Neutrophil (primary cell): ENCODE measurements around the gene ITIH5.

Experiments
- H3K27ac ChIP-seq: fragments of 200-600 bp; sonication (generic); 2 replicates; pipeline ENCODE4 v1.5.1; 2016; ENCODE audit warnings: mild to moderate bottlenecking, moderate library complexity
- H3K27me3 ChIP-seq: fragments of 200-600 bp; sonication (generic); 2 replicates; pipeline ENCODE4 v1.6.0; 2016; ENCODE audit warnings: mild to moderate bottlenecking
- H3K36me3 ChIP-seq: fragments of 200-600 bp; sonication (generic); 2 replicates; pipeline ENCODE4 v1.5.1; 2017
- H3K4me1 ChIP-seq, 2 experiments: fragments of 200-600 bp in 1 of 2; sonication (generic) in 1 of 2; 1 replicate in 1 of 2; 2 replicates in 1 of 2; pipeline versions ENCODE4 v1.5.1 to v1.6.1; 2013 to 2016; ENCODE audit warnings: low read depth in 1 of 2, low read length in 1 of 2, mild to moderate bottlenecking in 1 of 2, moderate library complexity in 1 of 2; ENCODE audit not compliant: control insufficient read depth in 1 of 2, insufficient read depth in 1 of 2
- H3K4me3 ChIP-seq, 2 experiments: fragments of 200-600 bp in 1 of 2; sonication (generic) in 1 of 2; 1 replicate in 1 of 2; 2 replicates in 1 of 2; pipeline ENCODE4 v1.5.1; 2013 to 2016; ENCODE audit warnings: low read depth in 1 of 2, low read length in 1 of 2, mild to moderate bottlenecking in 1 of 2, moderate library complexity in 1 of 2
- H3K9me3 ChIP-seq: fragments of 200-600 bp; sonication (generic); 2 replicates; pipeline ENCODE4 v1.5.1; 2016
- TF ChIP-seq, protein P1 (sequence below): fragments of 200-600 bp; sonication (generic); IDR thresholded peaks from 2 replicates; pipeline ENCODE4 v1.5.1; 2016; ENCODE audit warnings: antibody characterized with exemption

The ITIH5 gene

GRCh38 chr10:7546385-7546967, 120.3 kb downstream of the ITIH5 start:
- Histone ChIP-seq H3K36me3 (no peaks in the 10 kb centered on the region), H3K27me3 (no peaks in the 10 kb centered on the region), H3K4me3 (no peak overlapping the region), H3K9me3 (no peaks in the 10 kb centered on the region), H3K4me1 (no peaks in the 10 kb centered on the region), H3K27ac (no peak overlapping the region)
- TF ChIP-seq, protein P1, sequence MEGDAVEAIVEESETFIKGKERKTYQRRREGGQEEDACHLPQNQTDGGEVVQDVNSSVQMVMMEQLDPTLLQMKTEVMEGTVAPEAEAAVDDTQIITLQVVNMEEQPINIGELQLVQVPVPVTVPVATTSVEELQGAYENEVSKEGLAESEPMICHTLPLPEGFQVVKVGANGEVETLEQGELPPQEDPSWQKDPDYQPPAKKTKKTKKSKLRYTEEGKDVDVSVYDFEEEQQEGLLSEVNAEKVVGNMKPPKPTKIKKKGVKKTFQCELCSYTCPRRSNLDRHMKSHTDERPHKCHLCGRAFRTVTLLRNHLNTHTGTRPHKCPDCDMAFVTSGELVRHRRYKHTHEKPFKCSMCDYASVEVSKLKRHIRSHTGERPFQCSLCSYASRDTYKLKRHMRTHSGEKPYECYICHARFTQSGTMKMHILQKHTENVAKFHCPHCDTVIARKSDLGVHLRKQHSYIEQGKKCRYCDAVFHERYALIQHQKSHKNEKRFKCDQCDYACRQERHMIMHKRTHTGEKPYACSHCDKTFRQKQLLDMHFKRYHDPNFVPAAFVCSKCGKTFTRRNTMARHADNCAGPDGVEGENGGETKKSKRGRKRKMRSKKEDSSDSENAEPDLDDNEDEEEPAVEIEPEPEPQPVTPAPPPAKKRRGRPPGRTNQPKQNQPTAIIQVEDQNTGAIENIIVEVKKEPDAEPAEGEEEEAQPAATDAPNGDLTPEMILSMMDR: no peak

DNA sequence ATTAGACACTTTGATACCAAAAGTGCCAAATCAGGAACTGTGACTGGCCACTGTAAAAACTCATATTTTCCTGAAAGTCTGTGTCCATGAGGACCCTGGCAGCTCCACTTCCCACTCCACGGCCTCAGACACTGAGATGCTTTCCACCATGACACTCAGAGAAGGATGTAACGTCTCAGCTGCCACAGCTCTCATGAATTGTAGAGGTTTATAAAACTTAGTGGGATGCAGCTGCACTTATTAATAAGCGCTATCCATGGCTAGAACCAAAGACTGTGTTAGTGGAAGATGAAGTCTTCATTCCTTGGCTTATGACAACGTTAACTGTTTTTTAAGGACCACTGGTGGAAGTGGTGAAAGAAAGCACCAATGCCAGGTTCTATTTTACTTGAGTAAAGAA, 121.0 kb downstream of the ITIH5 start:
- Histone ChIP-seq H3K27ac (no peak overlapping the region), H3K9me3 (no peaks in the 10 kb centered on the region), H3K36me3 (no peaks in the 10 kb centered on the region), H3K27me3 (no peaks in the 10 kb centered on the region), H3K4me3 (no peak overlapping the region), H3K4me1 (no peaks in the 10 kb centered on the region)
- TF ChIP-seq, protein P1: no peak

DNA sequence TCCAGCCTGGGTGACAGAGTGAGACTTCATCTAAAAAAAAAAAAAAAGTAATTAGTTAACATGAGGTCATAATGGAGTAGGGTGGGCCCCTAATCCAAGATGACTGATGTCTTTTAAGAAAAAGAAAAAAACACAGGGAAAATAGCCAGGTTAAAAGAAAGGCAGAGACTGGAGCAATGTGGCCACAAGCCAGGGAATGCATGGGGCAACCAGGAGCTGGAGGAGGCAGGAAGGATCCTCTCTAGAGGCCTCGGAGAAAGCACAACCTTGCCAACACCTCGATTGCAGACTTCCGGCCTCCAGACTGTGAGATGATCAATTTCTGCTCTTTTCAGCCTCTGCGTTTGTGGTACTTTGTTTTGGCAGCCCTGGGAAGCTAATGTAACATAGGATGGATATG, 121.5 kb downstream of the ITIH5 start:
- TF ChIP-seq, protein P1: no peak
- no peaks in the 10 kb centered on the region for H3K36me3 ChIP-seq
- no peak overlapping the region for H3K27ac ChIP-seq
- H3K27me3 ChIP-seq: no peaks in the 10 kb centered on the region
- H3K4me3 ChIP-seq: no peak overlapping the region
- no peaks in the 10 kb centered on the region for H3K9me3 ChIP-seq
- no peaks in the 10 kb centered on the region for H3K4me1 ChIP-seq

GRCh38 chr10:7544203-7544602, 122.6 kb downstream of the ITIH5 start:
- Histone ChIP-seq H3K9me3 (no peaks in the 10 kb centered on the region), H3K36me3 (no peaks in the 10 kb centered on the region), H3K27ac (no peak overlapping the region), H3K27me3 (no peaks in the 10 kb centered on the region), H3K4me1 (no peaks in the 10 kb centered on the region), H3K4me3 (no peak overlapping the region)
- TF ChIP-seq, protein P1: no peak

- no peak overlapping the region for H3K27ac ChIP-seq
- H3K9me3 ChIP-seq: no peaks in the 10 kb centered on the region
- no peaks in the 10 kb centered on the region for H3K4me1 ChIP-seq
- H3K27me3 ChIP-seq: no peaks in the 10 kb centered on the region
- H3K36me3 ChIP-seq: no peaks in the 10 kb centered on the region
- H3K4me3 ChIP-seq: no peak overlapping the region
- TF ChIP-seq, protein P1: no peak
These were observed 124.4 kb downstream of the ITIH5 start for GRCh38 chr10:7542189-7542914.
